ENCODE results near the gene COL20A1.

The COL20A1 gene

DNA sequence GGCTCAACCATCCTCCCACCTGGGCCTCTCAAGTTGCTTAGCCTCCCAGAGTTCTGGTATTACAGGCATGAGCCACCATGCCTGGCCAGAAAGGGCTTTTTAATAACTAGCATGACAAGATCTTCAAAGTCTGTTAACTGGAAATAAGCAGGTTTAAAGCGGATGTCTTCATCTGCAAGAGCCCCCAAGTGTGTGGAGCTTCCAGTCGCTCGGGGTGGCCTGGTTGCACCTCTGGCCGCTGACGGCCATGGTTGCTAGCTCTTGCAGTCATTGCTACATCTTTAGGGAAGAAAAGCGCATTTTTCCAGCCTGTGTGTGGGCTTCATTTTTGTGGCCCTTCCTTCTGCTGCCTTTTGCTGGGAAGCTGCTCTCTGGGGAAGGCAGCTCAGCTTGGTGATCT lies 12.6 kb upstream of the COL20A1 start:
- DNase-seq, result no peak

DNA sequence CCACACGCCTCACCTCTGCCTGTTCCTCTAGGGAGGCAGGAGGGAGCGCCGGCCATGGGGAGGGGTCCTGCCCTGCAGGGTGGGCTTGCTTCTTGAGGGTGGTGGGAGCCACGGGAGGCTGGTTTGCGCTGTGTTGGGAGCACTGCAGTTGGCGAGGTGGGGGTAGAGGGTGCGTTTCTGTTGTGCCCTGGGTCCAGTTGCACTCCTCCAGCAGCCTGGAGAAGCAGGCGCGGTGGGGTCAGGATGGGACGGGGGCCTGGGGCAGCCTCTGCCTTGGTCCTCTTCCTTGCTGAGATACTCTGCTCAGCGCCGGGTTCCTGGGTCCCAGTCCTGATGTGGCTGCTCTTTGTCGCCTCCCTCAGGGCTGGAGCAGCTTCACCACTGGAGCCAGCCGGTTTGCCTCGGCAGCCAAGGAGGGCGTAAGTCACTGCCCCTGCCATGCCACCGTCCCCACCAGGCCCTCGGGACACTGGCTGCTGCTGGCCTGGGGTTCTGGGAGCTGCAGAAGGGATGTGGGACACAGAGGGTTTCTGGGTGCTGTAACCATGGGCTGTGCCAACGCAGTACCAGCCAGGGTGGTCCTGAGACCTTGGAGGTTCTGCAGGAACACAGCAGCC lies 11.9 kb upstream of the COL20A1 start:
- DNase-seq, result no peak

DNA sequence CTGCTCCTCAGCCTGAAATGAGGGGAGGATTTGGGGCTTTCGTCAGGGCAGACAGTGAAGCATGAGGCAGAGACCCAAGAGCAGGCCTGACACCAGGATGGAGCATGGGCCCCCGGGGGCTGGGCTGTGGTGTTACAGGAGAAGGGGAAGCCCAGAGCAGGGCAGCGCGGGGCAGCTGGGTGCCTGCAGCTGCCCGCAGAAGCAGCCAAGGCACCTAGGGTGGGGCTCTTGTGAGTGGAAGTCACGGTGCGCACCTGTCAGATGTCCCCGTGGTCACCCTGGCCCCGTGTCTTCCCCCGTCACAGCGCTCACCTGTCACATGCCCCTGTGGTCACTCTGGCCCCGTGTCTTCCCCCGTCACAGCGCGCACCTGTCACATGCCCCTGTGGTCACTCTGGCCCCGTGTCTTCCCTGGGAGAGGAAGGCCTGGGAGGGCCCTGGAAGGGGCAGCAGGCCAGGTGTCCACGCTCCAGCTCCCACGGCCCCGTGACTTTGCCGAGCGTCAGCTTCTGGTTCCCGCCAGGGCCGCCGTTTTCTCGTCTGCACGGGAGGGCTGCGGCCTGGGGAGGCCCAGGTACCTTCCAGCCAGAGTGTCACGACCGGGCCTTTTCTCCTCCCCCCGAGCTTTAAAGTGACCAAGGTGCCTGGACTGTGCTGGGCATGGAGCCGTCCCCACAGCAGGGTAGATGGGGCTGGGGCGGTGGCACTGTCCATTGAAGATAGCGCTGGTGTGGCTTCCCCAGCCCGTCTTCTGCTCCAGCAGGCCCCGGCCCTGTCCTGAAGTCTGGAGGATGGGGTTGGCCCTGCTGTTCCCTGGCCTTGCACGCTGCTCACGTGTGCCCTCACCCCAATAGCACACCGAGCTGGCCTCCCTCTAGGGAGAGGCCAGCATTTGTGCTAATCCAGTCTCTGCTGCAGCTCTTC lies 11.0 kb upstream of the COL20A1 start:
- DNase-seq, result no peak

DNA sequence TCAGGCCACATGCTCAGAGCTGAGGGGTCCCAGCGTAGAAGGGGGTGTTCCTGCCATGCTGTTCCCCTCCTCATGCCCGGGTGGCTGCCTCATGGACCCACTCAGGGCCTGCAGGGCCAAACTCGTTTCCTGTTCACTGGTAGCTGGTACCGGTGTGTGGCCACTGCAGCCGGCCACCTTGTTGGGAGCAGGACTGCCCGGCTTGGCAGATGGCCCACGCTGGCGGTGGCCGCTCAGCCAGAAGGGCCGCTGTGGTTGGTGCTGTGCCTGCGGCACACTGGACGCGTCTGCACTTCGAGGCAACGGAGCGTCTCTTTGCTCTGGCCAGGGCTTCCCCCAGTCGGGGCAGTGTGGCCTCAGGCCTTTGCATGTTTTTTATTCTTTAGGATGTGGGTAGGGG lies 10.0 kb upstream of the COL20A1 start:
- no peak for DNase-seq

DNA sequence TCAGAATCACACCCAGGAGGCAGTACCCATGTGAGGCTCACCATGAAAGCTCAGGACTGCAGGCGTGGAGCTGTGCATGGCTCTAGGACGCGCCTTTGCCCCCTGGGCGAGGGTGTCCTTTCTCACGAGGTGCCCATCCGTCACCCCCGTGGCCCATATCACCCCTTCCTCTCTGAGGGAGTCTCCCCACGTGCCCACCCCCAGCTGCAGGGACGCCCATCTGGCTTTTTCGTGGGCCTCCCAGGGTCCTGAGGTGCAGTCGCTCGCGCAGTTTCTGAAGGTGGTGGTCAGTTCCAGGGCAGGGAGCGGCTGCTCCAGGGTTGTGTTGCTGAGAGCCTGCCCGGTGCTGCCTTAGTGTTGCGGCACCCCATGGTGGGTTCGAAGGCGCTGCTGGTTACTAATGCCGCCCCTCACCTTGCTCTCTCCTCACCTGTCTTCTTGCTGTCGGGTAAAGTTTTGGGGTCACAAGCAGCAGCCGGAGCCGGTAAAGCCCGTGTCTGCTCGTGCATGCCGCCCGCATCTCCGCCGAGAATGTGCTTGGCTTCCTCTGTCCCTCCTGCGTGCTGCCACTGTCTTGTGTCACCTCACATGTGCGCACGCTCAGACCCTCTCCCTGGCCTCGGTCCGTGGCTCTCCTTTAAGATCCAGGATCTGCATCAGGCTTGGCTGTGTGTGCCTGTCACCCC lies 9.4 kb upstream of the COL20A1 start:
- DNase-seq, result no peak

DNA sequence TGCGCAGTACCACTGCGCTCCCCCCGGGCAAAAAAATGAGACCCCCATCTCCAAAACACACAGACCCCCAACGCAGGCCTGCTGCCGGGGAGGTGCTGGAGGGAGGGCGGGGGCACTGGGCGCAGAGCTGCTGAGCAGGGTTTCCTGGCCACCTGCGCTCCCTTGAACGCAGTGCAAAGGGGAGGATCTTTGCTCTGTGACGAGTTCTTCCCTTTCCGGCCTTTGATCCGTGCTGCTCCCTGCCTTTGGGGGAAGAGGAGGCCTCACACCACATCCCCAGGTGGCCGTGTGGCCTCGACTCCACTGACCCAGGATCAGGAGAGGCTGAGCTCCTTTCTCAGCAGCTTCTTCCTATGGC lies 8.9 kb upstream of the COL20A1 start:
- no peak for DNase-seq

DNA sequence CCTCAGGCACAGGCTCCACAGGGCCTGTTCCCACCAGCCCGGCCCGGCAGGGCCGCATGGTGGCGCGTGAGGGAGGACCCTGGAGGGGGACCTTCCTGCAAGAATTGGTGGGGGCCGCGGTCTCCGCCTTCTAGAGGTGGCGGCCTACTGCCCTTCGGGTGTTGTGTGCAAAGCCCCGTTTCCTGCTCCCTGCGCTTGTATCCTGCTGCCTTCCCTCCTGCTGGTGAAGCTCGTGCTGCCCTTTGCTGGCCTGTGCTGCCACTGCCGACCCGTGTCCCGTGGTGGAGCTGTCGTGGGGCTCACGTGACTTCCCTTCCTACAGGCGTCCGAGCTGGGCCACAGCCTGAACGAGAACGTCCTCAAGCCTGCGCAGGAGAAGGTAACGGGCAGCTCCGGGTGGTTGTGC lies 8.4 kb upstream of the COL20A1 start:
- DNase-seq, result no peak

DNA sequence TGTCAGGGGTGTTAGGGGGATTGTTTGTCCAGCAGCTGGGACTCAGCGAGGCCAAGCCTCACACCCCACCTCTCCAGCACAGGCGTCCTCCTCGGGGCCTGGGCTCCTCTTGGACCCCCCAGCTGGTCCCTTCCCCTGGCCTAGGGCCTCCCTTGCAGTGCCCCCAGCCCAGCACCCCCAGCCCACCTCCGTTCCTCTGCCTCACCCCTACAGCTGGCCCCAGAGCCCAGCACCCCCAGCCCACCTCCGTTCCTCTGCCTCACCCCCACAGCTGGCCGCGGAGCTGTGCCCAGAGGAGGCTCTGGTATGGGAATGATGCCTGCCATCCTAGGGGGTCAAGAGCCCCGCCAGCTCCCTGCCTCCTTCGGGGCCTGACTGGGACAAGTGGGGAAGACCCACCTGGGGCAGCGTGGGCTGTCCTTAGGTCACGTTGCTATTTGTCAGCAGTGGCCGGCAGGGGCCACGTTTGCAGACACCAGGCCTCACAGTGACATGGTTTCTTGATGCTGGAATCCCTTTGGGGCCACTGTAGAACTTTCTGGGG lies 7.9 kb upstream of the COL20A1 start:
- no peak for DNase-seq

DNA sequence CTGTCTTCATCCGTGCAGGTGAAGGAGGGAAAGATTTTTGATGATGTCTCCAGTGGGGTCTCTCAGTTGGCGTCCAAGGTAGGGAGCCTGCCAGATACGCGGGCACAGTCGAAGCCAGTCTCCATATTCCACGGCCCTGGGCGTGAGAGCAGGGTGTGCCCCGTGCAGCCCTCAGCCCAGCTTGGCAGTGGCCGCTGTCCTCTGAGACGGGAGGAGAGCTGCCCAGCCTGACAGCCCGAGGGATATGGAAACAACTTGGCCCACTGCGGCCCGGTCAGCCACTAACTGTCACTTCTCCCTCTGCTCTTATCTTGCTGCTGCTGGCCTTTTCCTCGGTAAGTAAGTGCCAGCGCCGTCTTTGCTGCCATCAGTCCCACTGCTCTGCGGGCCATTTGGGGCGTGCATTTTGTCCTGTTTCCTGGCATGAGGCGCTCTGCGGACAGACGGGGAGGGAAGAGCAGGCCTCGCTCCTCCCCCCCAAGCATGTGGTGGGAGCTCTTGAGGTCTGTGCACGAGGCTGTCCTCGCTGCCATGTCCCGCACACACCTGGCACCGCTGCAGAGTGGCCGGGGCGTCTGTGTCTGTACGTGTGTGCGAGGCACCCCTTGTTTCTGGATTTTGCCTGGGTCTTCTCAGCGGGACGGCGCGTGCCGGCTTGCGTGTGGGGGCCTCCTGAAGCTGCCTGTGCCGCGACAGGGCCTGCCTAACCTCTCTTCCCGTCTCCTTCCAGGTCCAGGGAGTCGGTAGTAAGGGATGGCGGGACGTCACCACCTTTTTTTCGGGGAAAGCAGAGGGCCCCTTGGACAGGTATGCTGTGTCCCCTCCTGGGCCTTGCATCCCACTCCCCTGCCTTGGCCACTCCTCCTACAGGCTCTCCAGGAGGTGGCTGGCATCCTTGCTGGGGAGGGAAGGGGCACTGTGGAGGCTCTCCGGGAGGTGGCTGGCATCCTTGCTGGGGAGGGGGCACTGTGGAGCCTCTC lies 7.1 kb upstream of the COL20A1 start:
- no peak for DNase-seq

DNA sequence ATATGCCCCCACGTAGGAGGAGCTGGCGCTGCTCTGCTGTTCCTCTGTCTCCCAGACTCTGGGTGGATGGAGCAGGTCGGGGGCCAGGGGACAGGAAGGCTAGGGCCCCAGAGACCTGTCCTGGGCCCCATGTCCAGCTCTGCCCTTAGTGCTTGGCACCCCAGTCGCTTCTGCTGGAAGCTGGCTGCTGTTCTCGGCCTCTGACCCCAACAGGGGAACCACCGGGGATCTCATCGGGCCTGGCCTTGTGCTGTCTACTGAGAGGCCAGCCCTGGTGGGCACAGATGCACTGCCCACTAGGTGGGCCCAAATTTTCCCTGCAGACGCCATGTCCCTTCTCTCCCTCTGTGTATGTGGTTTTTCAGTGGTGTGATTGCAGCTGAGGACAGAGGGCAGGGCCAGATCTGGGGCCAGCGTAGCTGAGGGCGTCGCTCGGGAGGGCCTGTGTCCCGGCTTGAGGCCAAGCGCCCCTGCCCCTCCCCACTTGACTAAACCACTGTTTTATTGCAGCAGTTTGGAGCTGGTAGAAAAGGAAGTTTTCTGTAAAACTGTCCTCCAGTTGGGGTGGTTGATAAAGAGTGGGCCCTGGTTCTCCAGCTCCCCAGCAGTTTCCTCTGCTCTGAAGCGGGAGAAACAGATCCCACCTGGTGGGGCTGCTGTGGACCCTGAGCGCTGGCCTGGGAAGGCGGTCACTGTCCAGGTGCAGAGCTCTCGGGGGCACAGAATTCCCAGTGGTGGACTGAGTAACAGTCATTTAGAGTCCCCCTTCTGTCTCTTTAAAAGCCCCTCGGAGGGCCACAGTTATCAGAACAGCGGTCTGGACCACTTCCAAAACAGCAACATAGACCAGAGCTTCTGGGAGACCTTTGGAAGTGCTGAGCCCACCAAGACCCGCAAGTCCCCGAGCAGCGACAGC lies 5.9 kb upstream of the COL20A1 start:
- DNase-seq, result no peak

DNA sequence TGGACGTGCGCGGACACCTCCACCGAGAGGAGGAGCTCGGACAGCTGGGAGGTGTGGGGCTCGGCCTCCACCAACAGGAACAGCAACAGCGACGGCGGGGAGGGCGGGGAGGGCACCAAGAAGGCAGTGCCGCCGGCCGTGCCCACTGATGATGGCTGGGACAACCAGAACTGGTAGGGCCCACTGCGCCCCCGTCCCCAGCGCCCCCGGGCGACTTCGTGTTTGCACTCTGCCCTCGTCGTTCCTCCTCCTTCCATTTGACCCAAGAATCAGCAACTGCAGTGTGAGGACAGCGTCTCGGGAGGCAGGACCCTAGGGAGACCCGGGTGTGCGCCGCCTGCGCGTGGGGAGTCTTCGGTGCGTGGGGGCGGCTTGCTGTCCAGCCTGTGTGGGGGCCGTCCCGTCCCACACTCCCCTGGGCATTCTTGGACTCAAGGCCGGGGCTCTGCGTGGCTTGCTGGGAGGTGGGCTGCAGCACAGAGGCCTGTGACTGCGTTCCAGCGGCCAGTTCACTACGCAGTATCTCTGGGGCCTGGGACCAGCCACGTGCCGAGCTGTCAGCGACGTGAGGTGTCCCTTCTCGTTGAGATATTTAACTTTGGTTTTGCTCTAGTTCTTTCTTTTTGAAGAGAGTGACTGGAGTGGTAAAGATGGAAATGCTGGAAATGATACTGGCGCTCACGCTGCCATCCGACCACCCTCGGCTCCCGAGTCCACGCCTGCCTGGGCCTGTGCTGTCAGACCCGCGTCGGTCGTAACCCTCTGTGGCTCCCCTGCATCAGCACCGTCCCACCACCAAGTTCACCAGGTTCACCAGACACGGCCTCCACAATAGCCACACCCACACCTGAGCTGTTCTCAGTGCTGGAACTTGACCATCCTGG lies 5.0 kb upstream of the COL20A1 start:
- no peak for DNase-seq

DNA sequence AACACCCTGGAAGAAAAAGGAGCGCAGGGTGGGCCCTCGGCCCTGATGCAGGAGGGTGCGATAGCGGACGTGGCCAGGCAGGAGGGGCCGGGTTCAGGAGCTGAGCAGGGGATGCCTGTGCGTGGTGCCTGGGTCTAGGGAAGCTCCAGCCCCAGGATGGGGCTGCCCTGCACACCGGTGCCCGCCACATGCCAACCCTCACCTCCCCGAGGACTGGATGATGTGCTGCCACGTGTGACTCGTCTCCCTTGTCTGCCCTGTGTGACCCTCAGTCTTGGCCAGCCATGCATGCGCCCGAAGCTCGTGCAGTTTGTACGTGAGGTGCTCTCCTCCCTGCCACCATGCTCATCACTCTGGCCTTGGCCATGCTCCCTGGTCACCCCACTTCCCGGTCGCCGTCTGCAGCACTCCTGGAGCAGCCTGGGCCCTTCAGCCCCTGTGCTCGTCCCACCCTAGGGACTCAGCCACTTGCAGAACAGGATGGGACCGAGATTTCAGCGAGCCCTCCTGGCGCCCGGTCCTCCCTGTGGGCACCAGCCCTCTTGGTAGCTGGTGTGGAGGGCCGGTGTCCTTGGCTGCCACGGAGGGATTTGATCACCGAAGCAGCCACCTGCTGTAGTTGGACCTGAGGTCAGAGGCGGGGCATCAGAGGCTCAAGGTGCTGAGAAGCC lies 4.3 kb upstream of the COL20A1 start:
- DNase-seq, result no peak

DNA sequence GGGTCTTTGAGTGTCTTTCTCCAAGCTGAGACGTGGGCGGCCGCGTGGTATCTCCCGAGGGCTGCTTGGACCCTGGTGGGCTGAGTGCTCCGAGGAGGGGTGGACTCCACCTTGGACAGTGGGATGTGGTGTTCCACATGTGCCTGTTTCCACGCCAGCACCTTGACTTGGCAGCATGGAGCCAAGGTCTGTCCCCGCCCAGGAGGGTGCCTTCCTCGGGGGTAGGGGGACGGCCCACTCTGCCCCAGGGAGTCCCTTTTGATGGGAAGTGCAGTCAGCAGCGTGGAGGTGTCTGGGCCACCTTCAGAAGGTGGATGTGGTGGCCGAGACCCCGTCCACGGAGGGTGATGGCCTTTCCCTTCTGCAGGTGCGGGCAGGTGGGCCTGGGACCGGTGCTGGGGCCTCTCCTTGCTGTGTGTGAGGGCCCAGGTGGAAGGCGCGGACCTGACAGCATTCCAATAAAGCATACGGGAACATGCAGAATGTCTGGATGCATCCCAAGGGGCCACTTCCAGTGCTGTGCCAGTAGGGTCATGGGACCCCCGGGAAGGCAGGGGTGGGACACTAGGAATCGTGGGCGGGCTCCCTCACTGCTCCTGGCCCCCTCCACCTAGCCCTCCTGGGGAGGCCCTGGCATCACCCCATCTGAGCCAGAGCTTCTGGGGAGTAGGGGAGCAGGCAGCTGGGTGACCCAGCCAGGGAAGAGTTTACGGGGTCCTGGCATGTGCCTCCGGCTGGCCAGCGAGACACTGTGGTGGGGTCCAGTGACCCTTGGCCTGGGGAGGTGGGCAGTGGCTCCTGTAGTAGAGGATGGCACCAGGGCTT lies 3.5 kb upstream of the COL20A1 start:
- no peak for DNase-seq

DNA sequence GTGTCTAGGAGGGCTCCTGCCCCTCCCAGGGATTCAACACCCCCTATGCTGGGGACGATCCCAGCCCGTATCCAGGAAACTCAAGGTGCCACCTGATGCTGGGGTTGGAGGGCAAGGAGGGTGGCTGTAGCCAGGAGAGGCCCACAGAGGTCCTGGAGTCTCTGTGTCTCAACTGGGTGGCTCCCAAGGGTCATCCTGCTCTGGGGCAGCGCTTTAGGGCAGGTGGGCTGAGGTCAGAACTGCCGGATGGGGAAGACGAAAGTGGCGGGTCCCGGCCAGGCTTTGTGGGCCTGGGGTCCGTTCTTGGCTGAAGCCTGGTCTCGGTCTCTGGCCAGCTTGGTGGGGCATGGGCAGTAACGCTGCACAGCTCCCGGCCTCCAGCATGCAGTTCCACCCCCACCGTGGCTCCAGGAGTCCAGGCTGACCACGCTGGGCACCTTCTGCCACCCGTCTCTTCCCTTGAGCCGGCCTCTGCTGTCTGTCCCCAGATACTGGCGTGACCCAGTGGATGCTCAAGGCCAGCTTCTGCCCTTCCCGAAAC lies 2.8 kb upstream of the COL20A1 start:
- no peak for DNase-seq

DNA sequence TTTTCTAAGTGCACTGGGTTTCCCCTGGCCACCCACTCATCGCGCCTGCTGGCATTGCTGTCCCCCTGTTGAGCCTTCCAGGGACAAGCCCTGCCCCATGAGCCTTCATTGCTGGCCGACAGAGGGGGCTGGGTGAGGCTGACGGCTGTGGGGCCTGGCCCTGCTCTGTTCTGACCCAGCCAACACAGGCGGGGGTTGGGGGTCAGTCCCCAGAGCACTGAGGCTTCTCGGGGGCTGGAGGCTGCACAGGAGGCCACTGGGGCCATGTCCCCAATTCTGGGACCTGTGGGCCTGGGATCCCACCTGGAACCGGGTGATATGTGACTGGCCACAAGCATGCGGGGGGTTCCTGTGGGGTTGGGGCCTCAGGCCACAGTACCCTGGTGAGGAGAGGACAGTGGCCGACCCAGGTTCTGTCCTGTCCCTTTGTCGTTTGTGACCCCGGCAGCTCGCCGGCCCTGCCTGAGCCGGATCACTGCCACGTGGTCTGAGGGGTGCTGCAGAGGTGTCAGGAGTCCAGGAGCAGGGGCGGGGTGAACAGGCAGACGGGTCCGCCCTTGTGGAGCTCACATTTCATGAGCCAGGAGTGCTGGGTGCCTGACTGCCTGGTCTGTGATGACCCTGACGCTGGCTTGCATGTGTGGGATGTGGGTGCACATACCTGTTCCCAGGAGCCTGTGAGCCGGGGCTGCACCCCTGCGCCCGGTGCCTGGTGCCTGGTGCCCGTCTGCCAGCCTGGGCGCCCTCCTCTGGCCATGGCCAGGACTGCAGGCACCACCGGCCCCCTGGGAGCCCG lies 2.1 kb upstream of the COL20A1 start:
- no peak for DNase-seq

DNA sequence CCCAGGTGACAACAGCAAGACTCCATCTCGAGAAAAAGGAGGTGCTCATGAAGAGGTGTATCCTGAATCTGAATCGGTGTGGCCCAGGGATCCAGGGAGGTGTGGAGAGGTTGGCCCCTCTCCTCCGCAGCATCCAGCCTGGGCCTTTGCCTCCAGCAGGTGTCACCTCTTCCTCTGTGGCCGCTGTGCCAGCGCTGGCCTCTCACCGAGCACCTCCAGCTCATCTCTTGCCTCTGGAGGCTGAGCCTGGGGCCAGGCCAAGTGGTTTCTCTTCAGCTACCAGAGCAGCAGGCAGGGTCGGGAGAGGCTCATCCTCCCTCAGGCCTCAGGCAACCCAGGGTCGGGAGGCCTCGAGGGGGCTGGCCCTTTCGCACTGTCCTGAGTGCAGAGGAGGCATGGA lies 1.2 kb upstream of the COL20A1 start:
- no peak for DNase-seq

DNA sequence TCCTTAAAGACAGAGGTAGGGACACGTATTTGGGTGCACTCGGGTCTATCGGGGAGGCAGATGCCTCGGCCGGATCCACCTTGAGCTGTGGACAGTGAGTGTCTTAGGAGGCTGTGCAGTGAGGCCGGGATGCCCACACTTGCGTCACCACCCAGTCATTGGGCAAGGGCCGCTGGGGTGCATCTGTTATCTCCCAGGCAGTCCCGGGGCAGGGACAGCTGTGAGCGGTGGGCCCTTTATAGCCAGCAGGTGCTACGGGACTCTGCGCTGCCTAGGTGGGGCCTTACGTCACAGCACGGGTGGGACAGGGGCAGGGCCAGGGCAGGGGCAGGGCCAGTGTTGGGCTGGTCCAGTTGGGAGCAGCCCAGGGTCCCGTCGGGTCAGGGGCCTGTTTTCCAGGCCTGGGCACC lies 689 bp upstream of the COL20A1 start:
- no peak for DNase-seq

DNA sequence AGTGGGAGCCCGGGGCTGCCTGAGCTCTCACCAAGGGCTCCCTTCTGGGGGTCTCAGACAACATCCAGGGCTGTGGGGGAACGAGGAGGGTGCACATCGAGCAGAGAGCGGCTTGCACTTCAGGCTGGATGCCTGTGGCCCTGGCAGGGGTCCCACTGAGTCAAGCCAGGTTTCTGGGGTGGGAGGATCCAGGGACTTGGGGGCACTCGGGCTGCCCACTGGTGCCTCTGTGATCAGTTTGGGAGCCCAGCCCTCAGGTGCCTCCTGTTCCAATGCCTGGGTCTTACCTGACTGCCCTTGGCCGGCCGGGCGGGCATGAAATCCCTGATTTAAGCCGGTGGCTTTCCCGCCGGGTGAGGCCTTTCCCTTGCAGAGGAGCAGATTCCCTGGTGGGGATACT lies 470 bp downstream of the COL20A1 start:
- no peak for DNase-seq

Data from NCI-H345 (cell line).